ENCODE data around the gene ARHGEF19. TPM values are rescaled to one million over a fixed set of nuclear protein-coding genes. Genes with fewer than 3 reads are reported as not detected.

ARHGEF19 gene
- total and polyA plus RNA-seq, 2 donors from 2014 or later, result 3.5 to 8.2 TPM

- intact Hi-C loops (cut with DNase I), result no loop called here
- FAIRE-seq, result no peak
- no peak for DNase-seq
Measured at GRCh38 chr1:16219968-16220500, 7.6 kb upstream of the ARHGEF19 start.

GRCh38 chr1:16218674-16219071 is 6.2 kb upstream of the ARHGEF19 start:
- Histone ChIP-seq H3K9ac (ENCODE audit: low read length in 3 of 3) (no peak overlapping the region), H3K4me1 (ENCODE audit: control insufficient read depth in 2 of 3, insufficient read depth in 2 of 3, low read depth in 1 of 3, low read length in 3 of 3) (peaks cover 0 to 9% (median 0%) of the 10 kb centered on the region in 3 donors), H3K4me3 (ENCODE audit: low read length in 3 of 3) (no peak overlapping the region), H3K27ac (ENCODE audit: low read depth in 2 of 2, low read length in 2 of 2) (no peak overlapping the region), H3K9me3 (ENCODE audit: control insufficient read depth in 2 of 3, insufficient read depth in 1 of 3, low read length in 3 of 3) (no peaks in the 10 kb centered on the region), H3K27me3 (ENCODE audit: control insufficient read depth, insufficient read depth, low read length) (no peaks in the 10 kb centered on the region), H3K36me3 (ENCODE audit: control insufficient read depth in 2 of 3, insufficient read depth in 3 of 3, low read length in 3 of 3) (no peaks in the 10 kb centered on the region)
- TF ChIP-seq CTCF (IDR thresholded peaks at IDR 0.05; ENCODE audit: borderline replicate concordance, extremely low read depth, insufficient read depth), result no peak
- DNase-seq (no peak), FAIRE-seq (no peak)
- intact Hi-C loops (cut with DNase I), result no loop called here

More at GRCh38 chr1:16219968-16220500, 7.6 kb upstream of the ARHGEF19 start:
- no peaks in the 10 kb centered on the region for H3K36me3 ChIP-seq (ENCODE audit: control insufficient read depth in 2 of 3, insufficient read depth in 3 of 3, low read length in 3 of 3)
- TF ChIP-seq CTCF (IDR thresholded peaks at IDR 0.05; ENCODE audit: borderline replicate concordance, extremely low read depth, insufficient read depth), result no peak
- H3K27me3 ChIP-seq (ENCODE audit: control insufficient read depth, insufficient read depth, low read length), result no peaks in the 10 kb centered on the region
- no peak overlapping the region for H3K4me3 ChIP-seq (ENCODE audit: low read length in 3 of 3)
- peaks cover 0 to 9% (median 0%) of the 10 kb centered on the region in 3 donors for H3K4me1 ChIP-seq (ENCODE audit: control insufficient read depth in 2 of 3, insufficient read depth in 2 of 3, low read depth in 1 of 3, low read length in 3 of 3)
- H3K9ac ChIP-seq (ENCODE audit: low read length in 3 of 3), result no peak overlapping the region
- H3K9me3 ChIP-seq (ENCODE audit: control insufficient read depth in 2 of 3, insufficient read depth in 1 of 3, low read length in 3 of 3), result no peaks in the 10 kb centered on the region
- H3K27ac ChIP-seq (ENCODE audit: low read depth in 2 of 2, low read length in 2 of 2), result no peak overlapping the region

- Histone ChIP-seq H3K9me3 (ENCODE audit: control insufficient read depth in 2 of 3, insufficient read depth in 1 of 3, low read length in 3 of 3) (no peaks in the 10 kb centered on the region), H3K36me3 (ENCODE audit: control insufficient read depth in 2 of 3, insufficient read depth in 3 of 3, low read length in 3 of 3) (no peaks in the 10 kb centered on the region), H3K9ac (ENCODE audit: low read length in 3 of 3) (peak overlapping the region in 1 of 3 donors; percentile 46), H3K4me1 (ENCODE audit: control insufficient read depth in 2 of 3, insufficient read depth in 2 of 3, low read depth in 1 of 3, low read length in 3 of 3) (peaks cover 0 to 9% (median 0%) of the 10 kb centered on the region in 3 donors), H3K27ac (ENCODE audit: low read depth in 2 of 2, low read length in 2 of 2) (peak overlapping the region; percentile 34 to 48), H3K4me3 (ENCODE audit: low read length in 3 of 3) (peak overlapping the region in 1 of 3 donors; percentile 51), H3K27me3 (ENCODE audit: control insufficient read depth, insufficient read depth, low read length) (no peaks in the 10 kb centered on the region)
- TF ChIP-seq CTCF (IDR thresholded peaks at IDR 0.05; ENCODE audit: borderline replicate concordance, extremely low read depth, insufficient read depth), result no peak
- intact Hi-C loops (cut with DNase I), result no loop called here
- DNase-seq, result peak in 1 of 5 donors; percentile 80
- FAIRE-seq, result no peak
Measured at GRCh38 chr1:16218014-16218673, 5.7 kb upstream of the ARHGEF19 start.

Data from kidney (tissue), 14 donors.